VCaP (cell line): ENCODE measurements around the gene ACACB.

Experiments used
- H3K27ac ChIP-seq: fragments of 450-650 bp; 2 replicates; pipeline ENCODE4 v1.5.1; 2017
- TF ChIP-seq, protein P1 (sequence below): fragments of 450-650 bp; conservative IDR thresholded peaks from 2 replicates; pipeline ENCODE4 v1.5.1; 2017; ENCODE audit warnings: mild to moderate bottlenecking, moderate library complexity

ACACB gene

DNA sequence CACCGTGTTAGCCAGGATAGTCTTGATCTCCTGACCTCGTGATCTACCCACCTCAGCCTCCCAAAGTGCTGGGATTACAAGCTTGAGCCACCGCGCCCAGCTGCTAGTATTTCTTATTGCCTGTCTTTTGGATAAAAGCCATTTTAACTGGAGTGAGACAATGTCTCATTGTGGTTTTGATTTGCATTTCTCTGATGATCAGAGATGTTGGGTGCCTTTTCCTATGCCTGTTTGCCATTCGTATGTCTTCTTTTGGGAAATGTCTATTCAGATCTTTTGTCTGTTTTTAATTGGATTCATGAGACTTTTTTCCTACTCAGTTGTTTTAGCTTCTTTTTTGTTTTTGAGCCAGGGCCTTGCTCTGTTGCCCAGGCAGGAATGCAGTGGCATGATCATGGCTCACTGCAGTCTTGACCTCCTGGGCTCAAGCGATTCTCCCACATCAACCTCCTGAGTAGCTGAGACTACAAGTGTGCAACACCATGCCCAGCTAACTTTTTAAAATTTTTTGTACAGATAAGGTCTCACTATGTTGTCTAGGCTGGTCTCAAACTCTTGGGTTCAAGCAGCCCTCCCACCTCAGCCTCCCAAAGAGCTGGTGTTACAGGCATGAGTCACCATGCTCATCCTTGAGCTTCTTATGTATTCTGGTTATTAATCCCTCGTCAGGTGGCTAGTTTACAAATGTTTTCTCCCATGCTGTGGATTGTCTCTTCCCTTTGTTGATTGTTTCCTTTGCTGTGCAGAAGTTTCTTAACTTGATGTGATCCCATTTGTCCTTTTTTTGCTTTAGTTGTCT is 65.9 kb downstream of the ACACB start:
- TF ChIP-seq, protein P1, sequence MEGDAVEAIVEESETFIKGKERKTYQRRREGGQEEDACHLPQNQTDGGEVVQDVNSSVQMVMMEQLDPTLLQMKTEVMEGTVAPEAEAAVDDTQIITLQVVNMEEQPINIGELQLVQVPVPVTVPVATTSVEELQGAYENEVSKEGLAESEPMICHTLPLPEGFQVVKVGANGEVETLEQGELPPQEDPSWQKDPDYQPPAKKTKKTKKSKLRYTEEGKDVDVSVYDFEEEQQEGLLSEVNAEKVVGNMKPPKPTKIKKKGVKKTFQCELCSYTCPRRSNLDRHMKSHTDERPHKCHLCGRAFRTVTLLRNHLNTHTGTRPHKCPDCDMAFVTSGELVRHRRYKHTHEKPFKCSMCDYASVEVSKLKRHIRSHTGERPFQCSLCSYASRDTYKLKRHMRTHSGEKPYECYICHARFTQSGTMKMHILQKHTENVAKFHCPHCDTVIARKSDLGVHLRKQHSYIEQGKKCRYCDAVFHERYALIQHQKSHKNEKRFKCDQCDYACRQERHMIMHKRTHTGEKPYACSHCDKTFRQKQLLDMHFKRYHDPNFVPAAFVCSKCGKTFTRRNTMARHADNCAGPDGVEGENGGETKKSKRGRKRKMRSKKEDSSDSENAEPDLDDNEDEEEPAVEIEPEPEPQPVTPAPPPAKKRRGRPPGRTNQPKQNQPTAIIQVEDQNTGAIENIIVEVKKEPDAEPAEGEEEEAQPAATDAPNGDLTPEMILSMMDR = no peak
- no peak overlapping the region for H3K27ac ChIP-seq

DNA sequence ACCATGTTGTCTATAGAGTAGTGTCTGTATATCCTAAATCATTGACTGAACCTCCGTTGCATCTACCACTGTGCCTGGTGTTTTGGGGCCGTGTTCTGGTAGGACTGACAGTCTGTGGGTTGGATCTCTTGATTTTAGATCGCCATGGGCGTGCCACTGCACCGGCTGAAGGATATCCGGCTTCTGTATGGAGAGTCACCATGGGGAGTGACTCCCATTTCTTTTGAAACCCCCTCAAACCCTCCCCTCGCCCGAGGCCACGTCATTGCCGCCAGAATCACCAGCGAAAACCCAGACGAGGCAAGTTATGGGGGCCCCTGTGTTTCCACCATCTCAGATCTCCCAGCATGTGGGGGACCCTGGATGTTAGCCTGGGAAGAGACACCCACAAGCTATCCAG is 69.1 kb downstream of the ACACB start:
- no peak overlapping the region for H3K27ac ChIP-seq
- TF ChIP-seq, protein P1 = no peak

- no peak overlapping the region for H3K27ac ChIP-seq
- TF ChIP-seq, protein P1 = no peak
Measured at GRCh38 chr12:109186993-109187653, 70.7 kb downstream of the ACACB start.

DNA sequence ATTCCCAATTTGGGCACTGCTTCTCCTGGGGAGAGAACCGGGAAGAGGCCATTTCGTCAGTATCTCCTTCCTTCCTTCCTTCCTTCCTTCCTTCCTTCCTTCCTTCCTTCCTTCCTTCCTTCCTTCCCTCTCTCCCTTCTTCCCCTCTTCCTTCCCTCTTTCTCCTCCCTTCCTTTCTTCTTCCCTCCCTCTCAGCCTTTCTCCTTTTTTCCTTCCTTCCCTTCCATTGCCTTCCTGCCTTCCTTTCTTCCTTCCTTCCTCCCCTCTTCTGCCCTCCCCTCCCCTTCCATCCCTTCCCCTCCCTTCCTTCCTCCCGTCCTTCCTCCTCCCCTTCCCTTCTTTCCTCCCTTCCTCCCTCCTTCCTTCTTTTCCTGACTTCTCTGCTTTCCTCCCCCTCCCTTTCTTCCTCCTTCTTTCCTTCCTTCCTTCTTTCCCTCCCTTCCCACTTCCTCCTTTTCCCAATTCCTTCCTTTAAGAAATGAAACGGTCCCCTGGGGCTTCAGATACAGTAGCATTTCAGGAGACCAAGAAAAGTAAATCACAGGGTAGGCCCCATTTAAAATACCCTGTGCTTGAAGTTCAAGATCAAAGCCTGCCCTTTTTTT is 71.8 kb downstream of the ACACB start:
- H3K27ac ChIP-seq = no peak overlapping the region
- TF ChIP-seq, protein P1 = no peak

DNA sequence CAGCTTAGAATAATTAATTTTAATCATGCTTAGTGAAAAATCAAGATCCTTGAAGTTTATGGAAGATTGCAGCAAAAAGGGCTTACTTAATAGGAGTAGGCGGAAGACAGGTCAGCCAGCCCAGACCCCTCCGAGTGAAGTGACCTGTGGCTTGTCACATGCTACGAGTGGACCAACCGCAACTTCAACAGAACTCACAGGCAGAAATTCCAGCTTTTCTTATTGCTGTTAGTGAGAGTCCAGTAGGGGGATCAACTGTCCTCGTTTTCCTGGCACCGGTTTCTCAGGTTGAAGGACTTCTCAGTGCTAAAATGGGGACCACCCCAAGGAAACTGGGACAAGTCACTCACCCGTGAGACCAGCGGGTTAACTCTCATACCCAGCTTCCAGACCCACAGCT is 72.9 kb downstream of the ACACB start:
- no peak overlapping the region for H3K27ac ChIP-seq
- TF ChIP-seq, protein P1 = no peak

DNA sequence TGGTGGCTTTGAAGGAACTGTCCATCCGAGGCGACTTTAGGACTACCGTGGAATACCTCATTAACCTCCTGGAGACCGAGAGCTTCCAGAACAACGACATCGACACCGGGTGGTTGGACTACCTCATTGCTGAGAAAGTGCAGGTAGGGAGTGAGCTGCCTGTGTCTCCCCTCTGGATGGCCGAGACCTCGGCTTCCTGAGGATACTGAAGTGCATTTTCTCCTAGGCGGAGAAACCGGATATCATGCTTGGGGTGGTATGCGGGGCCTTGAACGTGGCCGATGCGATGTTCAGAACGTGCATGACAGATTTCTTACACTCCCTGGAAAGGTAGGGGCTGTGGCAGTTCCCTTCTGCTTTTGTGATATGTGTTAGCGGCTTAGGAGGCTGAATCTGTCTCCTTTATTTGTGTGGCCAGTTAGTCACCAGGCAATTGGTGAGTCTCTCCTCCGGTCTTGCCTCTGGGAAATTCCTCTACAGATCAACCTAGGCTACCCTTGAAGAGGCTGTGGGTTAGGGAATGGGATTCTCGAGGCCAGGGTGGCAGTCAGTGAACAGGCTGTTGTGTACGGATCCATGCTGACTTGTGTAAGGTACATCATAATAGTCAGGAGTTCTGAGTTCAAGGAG is 75.3 kb downstream of the ACACB start:
- TF ChIP-seq, protein P1 = no peak
- H3K27ac ChIP-seq = no peak overlapping the region

DNA sequence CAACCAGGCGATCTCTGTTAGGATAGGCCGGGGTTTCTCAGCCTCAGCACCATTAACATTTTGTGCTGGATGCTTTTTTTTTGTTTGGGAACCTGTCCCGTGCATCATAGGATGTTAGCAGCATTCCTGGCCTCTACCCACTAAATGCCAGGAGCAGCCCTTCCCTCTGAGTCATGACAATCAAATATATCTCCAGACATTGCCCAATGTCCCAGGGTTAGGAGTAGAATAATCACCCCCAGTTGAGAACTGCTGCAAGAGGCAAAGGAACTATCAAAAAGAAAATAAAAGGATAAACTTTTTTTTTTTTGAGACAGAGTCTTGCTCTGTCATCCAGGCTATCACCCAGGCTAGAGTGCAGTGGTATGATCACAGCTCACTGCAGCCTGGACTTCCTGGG is 76.0 kb downstream of the ACACB start:
- TF ChIP-seq, protein P1 = no peak
- no peak overlapping the region for H3K27ac ChIP-seq
